GM19438 (cell line): ENCODE measurements around the gene RESF1.

Experiments used
- ATAC-seq: cut with Tn5 transposase; IDR thresholded peaks from one replicate; pipeline ENCODE4 v1.9.1; 2021; ENCODE audit warnings: low read depth; ENCODE audit not compliant: unreplicated experiment

Gene RESF1

GRCh38 chr12:31959701-31960391 lies 631 bp downstream of the RESF1 start:
- peak; percentile 36 for ATAC-seq

- no peak for ATAC-seq
These were observed 1.9 kb downstream of the RESF1 start for GRCh38 chr12:31961137-31961536.

GRCh38 chr12:31962076-31962475 lies 2.9 kb downstream of the RESF1 start:
- no peak for ATAC-seq

- no peak for ATAC-seq
These were observed 5.1 kb downstream of the RESF1 start for GRCh38 chr12:31964280-31964679.

GRCh38 chr12:31965090-31965489 lies 5.9 kb downstream of the RESF1 start:
- no peak for ATAC-seq

GRCh38 chr12:31966558-31967205 lies 7.5 kb downstream of the RESF1 start:
- ATAC-seq = no peak

- no peak for ATAC-seq
These were observed 8.3 kb downstream of the RESF1 start for GRCh38 chr12:31967539-31967938.

- ATAC-seq = no peak
These were observed 11.0 kb downstream of the RESF1 start for GRCh38 chr12:31970199-31970598.

GRCh38 chr12:31973818-31974217 lies 14.6 kb downstream of the RESF1 start:
- no peak for ATAC-seq

- ATAC-seq = no peak
These were observed 15.5 kb downstream of the RESF1 start for GRCh38 chr12:31974673-31975072.

GRCh38 chr12:31984806-31985591 lies 25.8 kb downstream of the RESF1 start:
- ATAC-seq = no peak

GRCh38 chr12:31985832-31986231 lies 26.6 kb downstream of the RESF1 start:
- ATAC-seq = no peak

GRCh38 chr12:31989571-31990362 lies 30.6 kb downstream of the RESF1 start:
- no peak for ATAC-seq

- ATAC-seq = no peak
These were observed 31.9 kb downstream of the RESF1 start for GRCh38 chr12:31991146-31991545.

GRCh38 chr12:31991815-31992214 lies 32.6 kb downstream of the RESF1 start:
- ATAC-seq = no peak

GRCh38 chr12:31999692-32000091 lies 40.5 kb downstream of the RESF1 start:
- no peak for ATAC-seq

- ATAC-seq = no peak
These were observed 41.3 kb downstream of the RESF1 start for GRCh38 chr12:32000373-32001005.

- ATAC-seq = no peak
These were observed 43.8 kb downstream of the RESF1 start for GRCh38 chr12:32002848-32003493.

GRCh38 chr12:32003654-32004053 lies 44.4 kb downstream of the RESF1 start:
- no peak for ATAC-seq
